IMR-90 (cell line): Measurements from ENCODE around the gene TMEM120A.

ENCODE experiments used
- CEBPB ChIP-seq: IDR thresholded peaks from 2 replicates; pipeline ENCODE4 v1.6.1; 2012; ENCODE audit warnings: low read depth, low read length, improper control_type of control experiment
- CTCF ChIP-seq: conservative IDR thresholded peaks from 2 replicates; pipeline ENCODE4 v1.5.1; 2012; ENCODE audit warnings: mild to moderate bottlenecking, low read depth, low read length, improper control_type of control experiment
- FOS ChIP-seq: fragments of 150-350 bp; IDR thresholded peaks from 2 replicates; pipeline ENCODE4 v1.6.1; 2016; ENCODE audit warnings: low read depth, low read length
- MAFK ChIP-seq: IDR thresholded peaks from 2 replicates; pipeline ENCODE4 v1.6.1; 2012; ENCODE audit warnings: low read depth, low read length, improper control_type of control experiment
- MXI1 ChIP-seq: IDR thresholded peaks from 2 replicates; pipeline ENCODE4 v1.6.1; 2012; ENCODE audit warnings: low read depth, mild to moderate bottlenecking, low read length, moderate library complexity, borderline replicate concordance
- POLR2A ChIP-seq: IDR thresholded peaks from 2 replicates; pipeline ENCODE4 v1.6.1; 2012; ENCODE audit warnings: mild to moderate bottlenecking, low read depth, low read length
- RAD21 ChIP-seq: IDR thresholded peaks from 2 replicates; pipeline ENCODE4 v1.6.1; 2012; ENCODE audit warnings: low read length, improper control_type of control experiment
- RCOR1 ChIP-seq: IDR thresholded peaks from 2 replicates; pipeline ENCODE4 v1.6.1; 2012; ENCODE audit warnings: mild to moderate bottlenecking, low read length, improper control_type of control experiment; ENCODE audit not compliant: insufficient replicate concordance
- RFX5 ChIP-seq: IDR thresholded peaks from 2 replicates; pipeline ENCODE4 v1.8.0; 2012; ENCODE audit warnings: low read depth, mild to moderate bottlenecking, low read length, moderate library complexity
- SMC3 ChIP-seq: fragments of 150-350 bp; IDR thresholded peaks from 2 replicates; pipeline ENCODE4 v1.6.1; 2016; ENCODE audit warnings: low read depth, mild to moderate bottlenecking, antibody characterized with exemption, low read length, moderate library complexity
- USF2 ChIP-seq: fragments of 150-350 bp; IDR thresholded peaks from 2 replicates; pipeline ENCODE4 v1.6.1; 2017; ENCODE audit warnings: mild to moderate bottlenecking, antibody characterized with exemption, low read length, low read depth
- TF ChIP-seq, protein P1 (sequence below): fragments of 150-350 bp; IDR thresholded peaks from 2 replicates; pipeline ENCODE4 v1.6.1; 2016; ENCODE audit warnings: low read depth, mild to moderate bottlenecking, low read length, moderate library complexity, borderline replicate concordance

DNA sequence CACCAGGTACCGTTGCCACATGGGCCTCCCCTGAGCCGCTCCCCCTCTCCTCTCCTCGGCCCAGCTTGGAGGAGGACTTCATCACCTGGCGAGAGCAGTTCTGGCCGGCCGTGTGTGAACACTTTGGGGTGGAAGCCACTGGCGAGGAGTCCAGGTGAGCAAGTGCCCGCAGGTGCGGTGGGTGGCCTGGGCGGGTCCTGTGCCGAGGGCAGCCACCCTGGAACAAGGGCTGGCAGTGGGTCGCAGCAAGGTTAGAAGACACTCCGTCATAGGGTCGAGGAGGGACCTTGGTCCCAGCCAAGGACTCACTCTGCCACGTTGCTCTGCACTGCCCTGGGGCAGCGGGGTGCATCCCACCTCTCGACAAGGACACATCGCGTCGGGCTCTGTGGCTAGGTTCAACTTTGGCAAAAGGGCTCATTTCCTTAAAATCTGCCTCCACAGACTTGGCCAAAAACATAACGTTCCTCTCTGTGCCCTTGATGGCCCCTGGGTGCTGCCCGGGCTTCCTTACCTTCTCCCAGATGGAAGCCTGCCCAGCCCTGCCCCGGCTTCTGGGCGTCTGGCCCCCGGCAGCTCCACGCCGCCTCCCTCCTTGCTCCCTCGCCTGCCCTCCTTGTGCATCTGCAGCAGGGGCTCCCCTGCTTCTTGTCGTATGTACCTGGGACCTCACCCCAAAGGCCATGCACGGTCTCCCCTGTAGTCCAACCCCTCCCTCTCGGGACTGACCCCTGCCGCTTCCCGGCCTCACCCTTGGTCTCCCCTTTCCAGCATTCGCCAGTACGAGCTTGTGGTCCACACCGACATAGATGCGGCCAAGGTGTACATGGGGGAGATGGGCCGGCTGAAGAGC, 12.7 kb downstream of the TMEM120A start:
- TF ChIP-seq CTCF = no peak
- no peak for TF ChIP-seq USF2
- TF ChIP-seq FOS = no peak
- no peak for TF ChIP-seq MAFK
- no peak for TF ChIP-seq POLR2A
- no peak for TF ChIP-seq CEBPB
- TF ChIP-seq, protein P1, sequence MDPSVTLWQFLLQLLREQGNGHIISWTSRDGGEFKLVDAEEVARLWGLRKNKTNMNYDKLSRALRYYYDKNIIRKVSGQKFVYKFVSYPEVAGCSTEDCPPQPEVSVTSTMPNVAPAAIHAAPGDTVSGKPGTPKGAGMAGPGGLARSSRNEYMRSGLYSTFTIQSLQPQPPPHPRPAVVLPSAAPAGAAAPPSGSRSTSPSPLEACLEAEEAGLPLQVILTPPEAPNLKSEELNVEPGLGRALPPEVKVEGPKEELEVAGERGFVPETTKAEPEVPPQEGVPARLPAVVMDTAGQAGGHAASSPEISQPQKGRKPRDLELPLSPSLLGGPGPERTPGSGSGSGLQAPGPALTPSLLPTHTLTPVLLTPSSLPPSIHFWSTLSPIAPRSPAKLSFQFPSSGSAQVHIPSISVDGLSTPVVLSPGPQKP = no peak
- TF ChIP-seq MXI1 = no peak
- TF ChIP-seq SMC3 = no peak
- no peak for TF ChIP-seq RCOR1
- no peak for TF ChIP-seq RAD21
- no peak for TF ChIP-seq RFX5
